Loucy (cell line): ENCODE data around the gene AMPH.
A peak's percentile ranks its signal among the peaks of the same experiment; 100 is the strongest.
"Not testable (repeated sequence)": the region's sequence is repeated elsewhere in the genome, so short reads cannot be mapped to it uniquely, and the experiment has no call there.

ENCODE experiments used
- H2AFZ ChIP-seq: fragments of 200-600 bp; sonication (generic); 2 replicates; pipeline ENCODE4 v1.6.0; 2016; ENCODE audit warnings: antibody characterized with exemption, mild to moderate bottlenecking, low read length, moderate library complexity
- H3F3A ChIP-seq: fragments of 200-600 bp; 2 replicates; pipeline ENCODE4 v1.6.0; 2016; ENCODE audit warnings: antibody characterized with exemption, low read depth, mild to moderate bottlenecking
- H3K27me3 ChIP-seq: fragments of 200-600 bp; sonication (generic); 2 replicates; pipeline ENCODE4 v1.6.1; 2014; ENCODE audit warnings: low read length, mild to moderate bottlenecking; ENCODE audit not compliant: insufficient read depth, poor library complexity, severe bottlenecking
- H3K36me3 ChIP-seq: fragments of 200-600 bp; sonication (generic); 2 replicates; pipeline ENCODE4 v1.6.1; 2016; ENCODE audit warnings: low read length; ENCODE audit not compliant: insufficient read depth
- H3K4me1 ChIP-seq: fragments of 200-600 bp; sonication (generic); 2 replicates; pipeline ENCODE4 v1.5.1; 2014; ENCODE audit warnings: low read length, mild to moderate bottlenecking; ENCODE audit not compliant: insufficient read depth, poor library complexity, severe bottlenecking
- H3K4me2 ChIP-seq: fragments of 200-600 bp; sonication (generic); 2 replicates; pipeline ENCODE4 v1.6.0; 2014; ENCODE audit warnings: antibody characterized with exemption, low read length, low read depth, mild to moderate bottlenecking; ENCODE audit not compliant: poor library complexity, severe bottlenecking
- H3K4me3 ChIP-seq: fragments of 200-600 bp; sonication (generic); 2 replicates; pipeline ENCODE4 v1.5.1; 2014; ENCODE audit warnings: low read length, mild to moderate bottlenecking, mixed read lengths; ENCODE audit not compliant: poor library complexity, severe bottlenecking
- H3K79me2 ChIP-seq: fragments of 200-600 bp; sonication (generic); 2 replicates; pipeline ENCODE4 v1.6.1; 2014; ENCODE audit warnings: low read length; ENCODE audit not compliant: insufficient read depth
- H3K9ac ChIP-seq: fragments of 200-600 bp; sonication (generic); 2 replicates; pipeline ENCODE4 v1.6.0; 2014; ENCODE audit warnings: mild to moderate bottlenecking, low read depth, low read length, moderate library complexity; ENCODE audit not compliant: poor library complexity, severe bottlenecking
- H3K9me2 ChIP-seq: fragments of 200-600 bp; sonication (generic); replicated peaks from 2 replicates; pipeline ENCODE4 v1.6.1; 2016; ENCODE audit warnings: low read depth, low read length, mixed read lengths
- H3K9me3 ChIP-seq: fragments of 200-600 bp; sonication (generic); 2 replicates; pipeline ENCODE4 v1.6.1; 2014; ENCODE audit warnings: mild to moderate bottlenecking, antibody characterized with exemption, low read length, low read depth; ENCODE audit not compliant: insufficient read depth
- H4K20me1 ChIP-seq: fragments of 200-600 bp; sonication (generic); 2 replicates; pipeline ENCODE4 v1.6.0; 2014; ENCODE audit warnings: antibody characterized with exemption, low read length, mild to moderate bottlenecking; ENCODE audit not compliant: insufficient read depth, poor library complexity, severe bottlenecking
- EZH2phosphoT487 ChIP-seq: fragments of 200-600 bp; IDR thresholded peaks from 2 replicates; pipeline ENCODE4 v1.6.1; 2018; ENCODE audit warnings: antibody characterized with exemption, mild to moderate bottlenecking, moderate library complexity, borderline replicate concordance
- TF ChIP-seq, protein P1 (sequence below): fragments of 200-600 bp; sonication (generic); conservative IDR thresholded peaks from 2 replicates; pipeline ENCODE4 v1.5.1; 2014; ENCODE audit warnings: mild to moderate bottlenecking, antibody characterized with exemption, low read length

AMPH gene

DNA sequence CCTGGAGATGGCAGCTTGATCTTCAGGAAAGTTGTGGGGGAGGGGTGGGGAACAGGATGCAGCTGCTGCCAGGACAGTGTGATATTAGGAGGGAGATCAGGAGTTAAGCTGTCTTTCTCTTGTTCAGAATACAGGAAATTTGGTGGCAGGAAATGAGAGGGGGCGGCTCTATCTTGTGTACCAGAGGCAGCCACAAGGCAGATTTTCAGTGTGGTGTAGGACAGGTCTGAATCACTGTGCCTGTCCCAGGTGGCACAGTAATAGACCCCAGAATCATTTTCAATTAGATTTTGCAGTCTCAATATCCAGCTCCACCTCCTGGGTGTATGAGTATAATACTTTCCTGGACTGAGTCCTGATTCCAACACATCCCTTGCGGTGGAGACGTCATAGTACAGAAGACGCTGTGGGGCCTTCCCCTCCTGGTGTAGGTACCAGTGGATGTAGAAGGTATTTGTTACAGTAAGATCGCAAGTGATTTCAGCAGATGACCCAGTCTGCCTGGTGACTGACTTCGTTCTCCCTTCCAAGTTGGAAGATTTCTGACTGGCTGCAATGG is 272.8 kb downstream of the AMPH start:
- peak overlapping the region; percentile 43 for H3K4me3 ChIP-seq
- not testable (repeated sequence) for H3F3A ChIP-seq, H3K79me2 ChIP-seq, H3K9me2 ChIP-seq, H3K9me3 ChIP-seq, H2AFZ ChIP-seq, H3K36me3 ChIP-seq, H3K4me1 ChIP-seq, H3K27me3 ChIP-seq, H4K20me1 ChIP-seq, H3K9ac ChIP-seq
- H3K4me2 ChIP-seq: peak overlapping the region; percentile 34

GRCh38 chr7:38354271-38354851 is 276.8 kb downstream of the AMPH start:
- not testable (repeated sequence) for H3K36me3 ChIP-seq, H3K9me2 ChIP-seq, H2AFZ ChIP-seq, H4K20me1 ChIP-seq, H3K4me2 ChIP-seq, H3F3A ChIP-seq, H3K9me3 ChIP-seq, H3K9ac ChIP-seq, H3K27me3 ChIP-seq, H3K79me2 ChIP-seq, H3K4me1 ChIP-seq, H3K4me3 ChIP-seq

DNA sequence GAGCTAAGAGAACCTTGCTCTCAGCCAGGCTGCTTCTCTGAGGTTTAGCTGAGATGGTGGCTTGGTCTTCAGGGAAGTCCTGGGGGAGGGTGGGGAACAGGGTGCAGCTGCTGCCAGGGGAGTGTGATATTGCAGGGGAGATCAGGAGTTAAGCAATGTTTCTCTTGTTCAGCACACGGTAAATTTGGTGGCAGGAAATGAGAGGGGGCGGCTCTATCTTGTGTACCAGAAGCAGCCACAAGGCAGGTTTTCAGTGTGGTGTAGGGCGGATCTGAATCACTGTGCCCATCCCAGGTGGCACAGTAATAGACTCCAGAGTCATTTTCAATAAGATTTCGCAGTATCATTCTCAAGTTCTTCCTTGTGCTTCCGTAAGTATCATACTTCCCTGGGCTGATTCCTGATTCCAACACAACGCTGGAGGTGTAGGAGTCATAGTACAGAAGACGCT is 277.7 kb downstream of the AMPH start:
- not testable (repeated sequence) for H3K79me2 ChIP-seq, H3K4me1 ChIP-seq, H3K9ac ChIP-seq, H3K4me3 ChIP-seq, H3K27me3 ChIP-seq, H3K9me3 ChIP-seq, H2AFZ ChIP-seq, H4K20me1 ChIP-seq, H3K36me3 ChIP-seq, H3K9me2 ChIP-seq, H3F3A ChIP-seq, H3K4me2 ChIP-seq

GRCh38 chr7:38351601-38352000 is 279.6 kb downstream of the AMPH start:
- no peaks in the 10 kb centered on the region for H3K9me3 ChIP-seq
- no peaks in the 10 kb centered on the region for H3K79me2 ChIP-seq
- H3F3A ChIP-seq: no peaks in the 10 kb centered on the region
- H3K27me3 ChIP-seq: no peaks in the 10 kb centered on the region
- no peak for TF ChIP-seq EZH2phosphoT487
- TF ChIP-seq, protein P1, sequence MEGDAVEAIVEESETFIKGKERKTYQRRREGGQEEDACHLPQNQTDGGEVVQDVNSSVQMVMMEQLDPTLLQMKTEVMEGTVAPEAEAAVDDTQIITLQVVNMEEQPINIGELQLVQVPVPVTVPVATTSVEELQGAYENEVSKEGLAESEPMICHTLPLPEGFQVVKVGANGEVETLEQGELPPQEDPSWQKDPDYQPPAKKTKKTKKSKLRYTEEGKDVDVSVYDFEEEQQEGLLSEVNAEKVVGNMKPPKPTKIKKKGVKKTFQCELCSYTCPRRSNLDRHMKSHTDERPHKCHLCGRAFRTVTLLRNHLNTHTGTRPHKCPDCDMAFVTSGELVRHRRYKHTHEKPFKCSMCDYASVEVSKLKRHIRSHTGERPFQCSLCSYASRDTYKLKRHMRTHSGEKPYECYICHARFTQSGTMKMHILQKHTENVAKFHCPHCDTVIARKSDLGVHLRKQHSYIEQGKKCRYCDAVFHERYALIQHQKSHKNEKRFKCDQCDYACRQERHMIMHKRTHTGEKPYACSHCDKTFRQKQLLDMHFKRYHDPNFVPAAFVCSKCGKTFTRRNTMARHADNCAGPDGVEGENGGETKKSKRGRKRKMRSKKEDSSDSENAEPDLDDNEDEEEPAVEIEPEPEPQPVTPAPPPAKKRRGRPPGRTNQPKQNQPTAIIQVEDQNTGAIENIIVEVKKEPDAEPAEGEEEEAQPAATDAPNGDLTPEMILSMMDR: no peak
- no peaks in the 10 kb centered on the region for H4K20me1 ChIP-seq
- H3K36me3 ChIP-seq: no peaks in the 10 kb centered on the region
- H3K4me1 ChIP-seq: no peaks in the 10 kb centered on the region
- H3K4me2 ChIP-seq: no peak overlapping the region
- no peak overlapping the region for H3K9ac ChIP-seq
- H2AFZ ChIP-seq: no peak overlapping the region
- no peak overlapping the region for H3K4me3 ChIP-seq
- H3K9me2 ChIP-seq: no peaks in the 10 kb centered on the region

GRCh38 chr7:38350777-38351176 is 280.4 kb downstream of the AMPH start:
- H3K79me2 ChIP-seq, H3K4me2 ChIP-seq, H3K9me3 ChIP-seq, H3K9ac ChIP-seq, H3F3A ChIP-seq, H3K4me3 ChIP-seq, H3K9me2 ChIP-seq, H3K36me3 ChIP-seq, H3K4me1 ChIP-seq, H3K27me3 ChIP-seq, H4K20me1 ChIP-seq, H2AFZ ChIP-seq: not testable (repeated sequence)

- not testable (repeated sequence) for H3K9ac ChIP-seq, H2AFZ ChIP-seq, H3K79me2 ChIP-seq, H3K4me3 ChIP-seq, H3K9me2 ChIP-seq, H3F3A ChIP-seq, H3K4me2 ChIP-seq, H3K4me1 ChIP-seq, H3K36me3 ChIP-seq, H3K9me3 ChIP-seq, H3K27me3 ChIP-seq, H4K20me1 ChIP-seq
These were observed 281.1 kb downstream of the AMPH start for GRCh38 chr7:38349869-38350583.
